ENCODE measurements around the gene RPL21. TPM values are rescaled to one million over a fixed set of nuclear protein-coding genes. Genes with fewer than 3 reads are reported as not detected.

Gene RPL21
- total RNA-seq, 2 experiments from 2014 or later: 1,401 to 1,445 TPM

- ATAC-seq (no peak), DNase-seq (no peak)
- POLR2A ChIA-PET: no interaction called here
- Mint-ChIP-seq H3K4me1 (ENCODE audit: low read depth) (no peaks in the 10 kb centered on the region), H3K36me3 (ENCODE audit: low read depth) (no peaks in the 10 kb centered on the region), H3K27me3 (no peaks in the 10 kb centered on the region), H3K27ac (no peak overlapping the region), H3K4me3 (no peak overlapping the region), H3K9me3 (no peaks in the 10 kb centered on the region)
- CTCF ChIA-PET: interaction anchor here (1.4 to 3.8 kb wide), 2 partner anchors 10 to 295 kb away, joined by 4 to 12 read pairs; partner anchors contain the start of gene RASL11A
- TF ChIP-seq CTCF (IDR thresholded peaks at IDR 0.05): no peak
- intact Hi-C loops (cut with micrococcal nuclease): no loop called here
Observed at GRCh38 chr13:27280009-27280656, 28.8 kb downstream of the RPL21 start.

GRCh38 chr13:27280841-27281240 lies 29.5 kb downstream of the RPL21 start:
- no peaks in the 10 kb centered on the region for H3K36me3 Mint-ChIP-seq (ENCODE audit: low read depth)
- ATAC-seq (no peak), DNase-seq (no peak)
- POLR2A ChIA-PET: no interaction called here
- intact Hi-C loops (cut with micrococcal nuclease): no loop called here
- CTCF ChIA-PET: interaction anchor here (1.2 to 1.6 kb wide), 2 partner anchors 10 to 221 kb away, joined by 3 to 5 read pairs; partner anchors contain the start of gene RASL11A
- H3K4me1 Mint-ChIP-seq (ENCODE audit: low read depth): no peaks in the 10 kb centered on the region
- H3K9me3 Mint-ChIP-seq: no peaks in the 10 kb centered on the region
- H3K4me3 Mint-ChIP-seq: no peak overlapping the region
- no peaks in the 10 kb centered on the region for H3K27me3 Mint-ChIP-seq
- H3K27ac Mint-ChIP-seq: no peak overlapping the region
- TF ChIP-seq CTCF (IDR thresholded peaks at IDR 0.05): no peak

- intact Hi-C loops (cut with micrococcal nuclease): no loop called here
- Mint-ChIP-seq H3K9me3 (no peaks in the 10 kb centered on the region), H3K4me1 (ENCODE audit: low read depth) (no peaks in the 10 kb centered on the region), H3K27ac (no peak overlapping the region), H3K4me3 (no peak overlapping the region), H3K36me3 (ENCODE audit: low read depth) (no peaks in the 10 kb centered on the region), H3K27me3 (no peaks in the 10 kb centered on the region)
- POLR2A ChIA-PET: no interaction called here
- DNase-seq (no peak), ATAC-seq (no peak)
- CTCF ChIA-PET: interaction anchor here (0.9 to 1.6 kb wide), 4 partner anchors 10 to 221 kb away, joined by 3 to 5 read pairs (median 4); partner anchors contain the start of gene RASL11A
- no peak for TF ChIP-seq CTCF (IDR thresholded peaks at IDR 0.05)
Observed at GRCh38 chr13:27281420-27281819, 30.1 kb downstream of the RPL21 start.

- H3K27ac Mint-ChIP-seq: no peak overlapping the region
- POLR2A ChIA-PET: interaction anchor here (1.2 kb wide), 1 partner anchor 239 kb away, joined by 3 read pairs; no protein-coding TSS in a partner anchor
- ATAC-seq (peak; percentile 69), DNase-seq (peak; percentile 45)
- H3K9me3 Mint-ChIP-seq: no peaks in the 10 kb centered on the region
- H3K4me3 Mint-ChIP-seq: no peak overlapping the region
- intact Hi-C loops (cut with micrococcal nuclease): no loop called here
- H3K27me3 Mint-ChIP-seq: no peaks in the 10 kb centered on the region
- no peak for TF ChIP-seq CTCF (IDR thresholded peaks at IDR 0.05)
- no peaks in the 10 kb centered on the region for H3K4me1 Mint-ChIP-seq (ENCODE audit: low read depth)
- CTCF ChIA-PET: interaction anchor here (1.1 to 2.0 kb wide), 9 partner anchors 9 to 338 kb away, joined by 3 to 19 read pairs (median 6); partner anchors contain the start of gene RASL11A
- H3K36me3 Mint-ChIP-seq (ENCODE audit: low read depth): no peaks in the 10 kb centered on the region
Observed at GRCh38 chr13:27283906-27284493, 32.6 kb downstream of the RPL21 start.

GRCh38 chr13:27288392-27288791 lies 37.0 kb downstream of the RPL21 start:
- no peaks in the 10 kb centered on the region for H3K27me3 Mint-ChIP-seq
- no peak for ATAC-seq
- no peaks in the 10 kb centered on the region for H3K36me3 Mint-ChIP-seq (ENCODE audit: low read depth)
- intact Hi-C loops (cut with micrococcal nuclease): no loop called here
- no peak for DNase-seq
- H3K9me3 Mint-ChIP-seq: peaks cover 2% of the 10 kb centered on the region
- ChIA-PET CTCF (interaction anchor here (2.2 kb wide), 1 partner anchor 17 kb away, joined by 6 read pairs; the partner anchor contains the start of gene RASL11A), POLR2A (no interaction called here)
- TF ChIP-seq CTCF (IDR thresholded peaks at IDR 0.05): no peak
- no peak overlapping the region for H3K27ac Mint-ChIP-seq
- H3K4me1 Mint-ChIP-seq (ENCODE audit: low read depth): peaks cover 10% of the 10 kb centered on the region
- H3K4me3 Mint-ChIP-seq: no peak overlapping the region

All from activated CD8-positive, alpha-beta T cell treated with anti-CD3 and anti-CD28 coated beads for 36 hours (primary cell).